HL-60 (cell line): ENCODE results near the gene PRMT1.

Experiments used
- GABPA ChIP-seq: IDR thresholded peaks from 2 replicates; pipeline ENCODE4 v1.6.1; 2012; ENCODE audit warnings: low read depth
- POLR2AphosphoS5 ChIP-seq: IDR thresholded peaks from 2 replicates; pipeline ENCODE4 v1.6.1; 2012; ENCODE audit warnings: low read depth
- TF ChIP-seq, protein P1 (sequence below): IDR thresholded peaks from one replicate; pipeline ENCODE4 v1.5.1; 2011; ENCODE audit warnings: low read length, control low read depth, inconsistent platforms; ENCODE audit not compliant: insufficient read depth

DNA sequence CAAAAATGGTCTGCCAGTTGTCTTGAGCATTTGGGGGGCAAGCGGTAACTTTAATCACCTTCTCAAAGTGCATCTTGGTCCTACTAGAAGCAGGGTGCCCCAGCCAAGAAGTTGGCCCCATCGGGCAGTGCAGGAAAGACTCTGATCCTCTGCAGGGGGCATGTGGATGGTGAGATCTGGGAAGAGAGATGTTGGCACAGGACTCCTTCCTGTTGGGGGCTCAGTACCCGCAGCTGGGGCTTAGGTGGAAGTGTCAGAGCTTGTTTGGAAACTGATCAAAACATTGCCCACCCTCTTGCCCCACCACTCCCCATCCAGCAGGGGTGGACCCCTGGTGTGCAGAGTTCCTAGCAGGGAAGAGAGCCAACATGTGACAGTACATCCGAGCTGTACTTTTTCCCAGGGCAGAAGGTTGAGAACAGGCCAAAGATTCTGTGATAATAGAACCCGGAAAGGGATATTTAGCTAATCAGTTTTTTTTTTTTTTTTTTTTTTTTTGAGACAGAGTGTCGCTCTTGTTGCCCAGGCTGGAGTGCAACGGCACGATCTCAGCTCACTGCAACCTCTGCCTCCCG lies 46.0 kb upstream of the PRMT1 start:
- TF ChIP-seq POLR2AphosphoS5 (peak; percentile 58), GABPA (no peak)
- TF ChIP-seq, protein P1, sequence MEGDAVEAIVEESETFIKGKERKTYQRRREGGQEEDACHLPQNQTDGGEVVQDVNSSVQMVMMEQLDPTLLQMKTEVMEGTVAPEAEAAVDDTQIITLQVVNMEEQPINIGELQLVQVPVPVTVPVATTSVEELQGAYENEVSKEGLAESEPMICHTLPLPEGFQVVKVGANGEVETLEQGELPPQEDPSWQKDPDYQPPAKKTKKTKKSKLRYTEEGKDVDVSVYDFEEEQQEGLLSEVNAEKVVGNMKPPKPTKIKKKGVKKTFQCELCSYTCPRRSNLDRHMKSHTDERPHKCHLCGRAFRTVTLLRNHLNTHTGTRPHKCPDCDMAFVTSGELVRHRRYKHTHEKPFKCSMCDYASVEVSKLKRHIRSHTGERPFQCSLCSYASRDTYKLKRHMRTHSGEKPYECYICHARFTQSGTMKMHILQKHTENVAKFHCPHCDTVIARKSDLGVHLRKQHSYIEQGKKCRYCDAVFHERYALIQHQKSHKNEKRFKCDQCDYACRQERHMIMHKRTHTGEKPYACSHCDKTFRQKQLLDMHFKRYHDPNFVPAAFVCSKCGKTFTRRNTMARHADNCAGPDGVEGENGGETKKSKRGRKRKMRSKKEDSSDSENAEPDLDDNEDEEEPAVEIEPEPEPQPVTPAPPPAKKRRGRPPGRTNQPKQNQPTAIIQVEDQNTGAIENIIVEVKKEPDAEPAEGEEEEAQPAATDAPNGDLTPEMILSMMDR = no peak
